ENCODE data around the gene FMN1.
A peak's percentile ranks its signal among the peaks of the same experiment; 100 is the strongest.

Gene FMN1

GRCh38 chr15:32717426-32718226 lies 476.9 kb downstream of the FMN1 start, which contains the start of gene GREM1:
Gene GREM1 (plus strand): TSS chr15:32718004. CDS start chr15:32730691, 12,687 bp downstream.
- peak within 1 kb of the TSS; percentile 98 for H3K4me3 ChIP-seq (ENCODE audit: low read depth, low read length)
- in situ Hi-C loops (cut with HindIII; ENCODE audit: low pct_ligation_motif_present, low sequenced_read_pairs), result no loop called here
- TF ChIP-seq, protein P1, sequence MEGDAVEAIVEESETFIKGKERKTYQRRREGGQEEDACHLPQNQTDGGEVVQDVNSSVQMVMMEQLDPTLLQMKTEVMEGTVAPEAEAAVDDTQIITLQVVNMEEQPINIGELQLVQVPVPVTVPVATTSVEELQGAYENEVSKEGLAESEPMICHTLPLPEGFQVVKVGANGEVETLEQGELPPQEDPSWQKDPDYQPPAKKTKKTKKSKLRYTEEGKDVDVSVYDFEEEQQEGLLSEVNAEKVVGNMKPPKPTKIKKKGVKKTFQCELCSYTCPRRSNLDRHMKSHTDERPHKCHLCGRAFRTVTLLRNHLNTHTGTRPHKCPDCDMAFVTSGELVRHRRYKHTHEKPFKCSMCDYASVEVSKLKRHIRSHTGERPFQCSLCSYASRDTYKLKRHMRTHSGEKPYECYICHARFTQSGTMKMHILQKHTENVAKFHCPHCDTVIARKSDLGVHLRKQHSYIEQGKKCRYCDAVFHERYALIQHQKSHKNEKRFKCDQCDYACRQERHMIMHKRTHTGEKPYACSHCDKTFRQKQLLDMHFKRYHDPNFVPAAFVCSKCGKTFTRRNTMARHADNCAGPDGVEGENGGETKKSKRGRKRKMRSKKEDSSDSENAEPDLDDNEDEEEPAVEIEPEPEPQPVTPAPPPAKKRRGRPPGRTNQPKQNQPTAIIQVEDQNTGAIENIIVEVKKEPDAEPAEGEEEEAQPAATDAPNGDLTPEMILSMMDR (IDR thresholded peaks at IDR 0.05; ENCODE audit: low read depth, low read length, missing control alignments), result no peak

GRCh38 chr15:32716915-32717425 lies 477.5 kb downstream of the FMN1 start:
- Histone ChIP-seq H3K36me3 (replicated peaks) (peaks cover 3% of the 10 kb centered on the region), H3K27me3 (replicated peaks) (no peaks in the 10 kb centered on the region), H3K27ac (peak overlapping the region; percentile 81), H3K4me3 (ENCODE audit: low read depth, low read length) (peak overlapping the region; percentile 67)
- in situ Hi-C loops (cut with HindIII; ENCODE audit: low pct_ligation_motif_present, low sequenced_read_pairs), result no loop called here
- no peak for DNase-seq
- TF ChIP-seq, protein P1 (IDR thresholded peaks at IDR 0.05; ENCODE audit: low read depth, low read length, missing control alignments), result no peak

More at GRCh38 chr15:32717426-32718226, 476.9 kb downstream of the FMN1 start, which contains the start of gene GREM1:
- DNase-seq, result peak; percentile 48
- no peaks in the 10 kb centered on the region for H3K27me3 ChIP-seq (replicated peaks)
- H3K36me3 ChIP-seq (replicated peaks), result peaks cover 8% of the 10 kb centered on the region
- H3K27ac ChIP-seq, result peak within 1 kb of the TSS; percentile 81

DNA sequence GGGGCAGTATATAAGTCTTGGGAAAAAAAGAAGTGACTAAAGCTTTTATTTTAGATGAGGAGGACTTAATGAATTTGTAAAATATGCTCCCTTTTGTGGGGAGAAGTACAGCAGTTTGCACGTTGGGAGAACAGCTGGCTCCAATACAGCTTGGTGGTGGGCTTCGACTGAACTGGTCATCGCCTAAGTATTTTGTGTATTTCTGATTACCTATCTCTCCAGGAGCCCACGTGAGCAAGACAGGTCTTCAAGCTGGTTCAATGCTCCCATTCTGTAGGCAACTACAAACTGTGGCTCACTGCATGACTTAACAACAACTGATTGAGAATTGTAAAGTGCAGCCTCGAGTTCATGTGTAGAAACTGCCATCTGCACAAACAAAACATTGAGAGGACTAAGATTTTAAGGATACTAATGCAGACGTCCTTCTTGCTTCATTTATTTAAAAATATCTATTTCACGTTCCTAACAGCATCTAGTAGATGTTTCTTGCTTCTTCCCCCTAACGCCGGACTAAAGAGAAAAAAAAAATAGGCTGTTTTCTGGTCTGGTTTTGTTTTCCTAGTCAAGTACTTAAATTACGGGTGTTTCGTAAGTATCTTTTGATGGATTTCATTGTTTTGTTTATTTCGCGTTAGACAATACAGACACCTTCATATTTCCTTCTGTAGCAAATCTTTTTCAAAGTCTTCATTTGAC lies 478.1 kb downstream of the FMN1 start:
- TF ChIP-seq, protein P1 (IDR thresholded peaks at IDR 0.05; ENCODE audit: low read depth, low read length, missing control alignments), result no peak
- no peak for DNase-seq
- in situ Hi-C loops (cut with HindIII; ENCODE audit: low pct_ligation_motif_present, low sequenced_read_pairs), result no loop called here
- Histone ChIP-seq H3K4me3 (ENCODE audit: low read depth, low read length) (peak overlapping the region; percentile 67), H3K27ac (peak overlapping the region; percentile 81), H3K36me3 (replicated peaks) (peaks cover 3% of the 10 kb centered on the region), H3K27me3 (replicated peaks) (no peaks in the 10 kb centered on the region)

Measured in brain microvascular endothelial cell (primary cell).